Astrocyte of the spinal cord (primary cell): ENCODE measurements around the gene FAM43B.

ENCODE experiments used
- DNase-seq: peaks from one replicate; pipeline ENCODE4 v3.0.0; 2011; ENCODE audit warnings: low read depth, low spot score
- H3K4me3 ChIP-seq: 2 replicates; pipeline ENCODE4 v1.5.1; 2011; ENCODE audit warnings: low read depth, mild to moderate bottlenecking, low read length, moderate library complexity
- CTCF ChIP-seq: IDR thresholded peaks from 2 replicates; pipeline ENCODE4 v1.5.1; 2012; ENCODE audit warnings: low read depth, mild to moderate bottlenecking, low read length, inconsistent platforms
- in situ Hi-C: cut with HindIII; loops from 2 replicates; pipeline ENCODE4 v1.10.0; 2017; ENCODE audit warnings: low sequenced_read_pairs

Gene FAM43B

GRCh38 chr1:20534659-20535417 lies 17.5 kb upstream of the FAM43B start:
- in situ Hi-C loops: no loop called here
- no peak overlapping the region for H3K4me3 ChIP-seq
- no peak for TF ChIP-seq CTCF
- no peak for DNase-seq

GRCh38 chr1:20538227-20538626 lies 14.1 kb upstream of the FAM43B start:
- DNase-seq: no peak
- TF ChIP-seq CTCF: no peak
- no peak overlapping the region for H3K4me3 ChIP-seq
- in situ Hi-C loops: no loop called here

- in situ Hi-C loops: no loop called here
- no peak for TF ChIP-seq CTCF
- no peak for DNase-seq
- H3K4me3 ChIP-seq: no peak overlapping the region
Measured at GRCh38 chr1:20538760-20539551, 13.4 kb upstream of the FAM43B start.

GRCh38 chr1:20540281-20540680 lies 12.1 kb upstream of the FAM43B start:
- in situ Hi-C loops: no loop called here
- TF ChIP-seq CTCF: no peak
- DNase-seq: no peak
- no peak overlapping the region for H3K4me3 ChIP-seq

GRCh38 chr1:20546637-20547036 lies 5.7 kb upstream of the FAM43B start:
- H3K4me3 ChIP-seq: no peak overlapping the region
- in situ Hi-C loops: no loop called here
- no peak for DNase-seq
- TF ChIP-seq CTCF: no peak

GRCh38 chr1:20551161-20551560 lies 1.2 kb upstream of the FAM43B start:
- in situ Hi-C loops: no loop called here
- DNase-seq: no peak
- no peak for TF ChIP-seq CTCF
- no peak overlapping the region for H3K4me3 ChIP-seq
